ENCODE data around the gene PLCH2. TPM values are rescaled to one million over a fixed set of nuclear protein-coding genes. Genes with fewer than 3 reads are reported as not detected.

Gene PLCH2
- total RNA-seq, 2 donors from 2014 or later: 5.7 to 27.4 TPM

- peaks cover 0 to 2% (median 0%) of the 10 kb centered on the region in 3 donors for H3K9me3 ChIP-seq
- ATAC-seq (no peak), DNase-seq (no peak)
- H3K27me3 ChIP-seq: no peaks in the 10 kb centered on the region
- no peak for TF ChIP-seq POLR2A (IDR thresholded peaks at IDR 0.05)
- no peak for TF ChIP-seq CTCF (IDR thresholded peaks at IDR 0.05)
- H3K4me1 ChIP-seq: no peaks in the 10 kb centered on the region
- 89% methylated on average over 28 of the region's 28 CpGs; no CpG with 5 or more reads in 1 of the 2 donors for WGBS, 2 donors
- H3K27ac ChIP-seq: no peak overlapping the region
- no peak overlapping the region for H3K4me3 ChIP-seq
- intact Hi-C loops (cut with DNase I): no loop called here
- no peaks in the 10 kb centered on the region for H3K36me3 ChIP-seq (replicated peaks in 1 of 2; ENCODE audit: insufficient read depth in 1 of 2, low read depth in 2 of 2)
Observed at GRCh38 chr1:2428490-2428889, 47.6 kb upstream of the PLCH2 start.

- DNase-seq (no peak), ATAC-seq (no peak)
- no peak overlapping the region for H3K4me3 ChIP-seq
- no peak overlapping the region for H3K27ac ChIP-seq
- H3K9me3 ChIP-seq: no peaks in the 10 kb centered on the region
- H3K27me3 ChIP-seq: no peaks in the 10 kb centered on the region
- no peak for TF ChIP-seq POLR2A (IDR thresholded peaks at IDR 0.05)
- H3K36me3 ChIP-seq (replicated peaks in 1 of 2; ENCODE audit: insufficient read depth in 1 of 2, low read depth in 2 of 2): no peaks in the 10 kb centered on the region
- intact Hi-C loops (cut with DNase I): no loop called here
- WGBS, 2 donors: 72 to 76% methylated on average over 3 to 20 of the region's 20 CpGs
- no peaks in the 10 kb centered on the region for H3K4me1 ChIP-seq
Observed at GRCh38 chr1:2429780-2430591, 46.1 kb upstream of the PLCH2 start.

- no peak for ATAC-seq
- Histone ChIP-seq H3K4me3 (no peak overlapping the region), H3K4me1 (no peaks in the 10 kb centered on the region), H3K27ac (no peak overlapping the region), H3K27me3 (no peaks in the 10 kb centered on the region), H3K9me3 (no peaks in the 10 kb centered on the region), H3K36me3 (replicated peaks in 1 of 2; ENCODE audit: insufficient read depth in 1 of 2, low read depth in 2 of 2) (no peaks in the 10 kb centered on the region)
- TF ChIP-seq CTCF (IDR thresholded peaks at IDR 0.05) (no peak), POLR2A (IDR thresholded peaks at IDR 0.05) (no peak)
- DNase-seq: no peak
- intact Hi-C loops (cut with DNase I): no loop called here
- 63% methylated on average over 10 of the region's 10 CpGs; no CpG with 5 or more reads in 1 of the 2 donors for WGBS, 2 donors
Observed at GRCh38 chr1:2430592-2430973, 45.5 kb upstream of the PLCH2 start.

- Histone ChIP-seq H3K27me3 (no peaks in the 10 kb centered on the region), H3K4me1 (no peaks in the 10 kb centered on the region), H3K4me3 (no peak overlapping the region), H3K36me3 (replicated peaks in 1 of 2; ENCODE audit: insufficient read depth in 1 of 2, low read depth in 2 of 2) (no peaks in the 10 kb centered on the region), H3K9me3 (no peaks in the 10 kb centered on the region), H3K27ac (no peak overlapping the region)
- no peak for TF ChIP-seq POLR2A (IDR thresholded peaks at IDR 0.05)
- TF ChIP-seq CTCF (IDR thresholded peaks at IDR 0.05): no peak
- DNase-seq: no peak
- 41% methylated on average over 16 of the region's 16 CpGs; no CpG with 5 or more reads in 1 of the 2 donors for WGBS, 2 donors
- ATAC-seq: no peak
- intact Hi-C loops (cut with DNase I): no loop called here
Observed at GRCh38 chr1:2431103-2431502, 45.0 kb upstream of the PLCH2 start.

- H3K9me3 ChIP-seq: no peaks in the 10 kb centered on the region
- H3K4me3 ChIP-seq: no peak overlapping the region
- H3K36me3 ChIP-seq (replicated peaks in 1 of 2; ENCODE audit: insufficient read depth in 1 of 2, low read depth in 2 of 2): no peaks in the 10 kb centered on the region
- 51% methylated on average over 9 of the region's 10 CpGs; no CpG with 5 or more reads in 1 of the 2 donors for WGBS, 2 donors
- ATAC-seq (no peak), DNase-seq (no peak)
- TF ChIP-seq CTCF (IDR thresholded peaks at IDR 0.05): no peak
- TF ChIP-seq POLR2A (IDR thresholded peaks at IDR 0.05): no peak
- no peaks in the 10 kb centered on the region for H3K27me3 ChIP-seq
- intact Hi-C loops (cut with DNase I): no loop called here
- no peak overlapping the region for H3K27ac ChIP-seq
- H3K4me1 ChIP-seq: no peaks in the 10 kb centered on the region
Observed at GRCh38 chr1:2431518-2431917, 44.6 kb upstream of the PLCH2 start.

All from body of pancreas (tissue), 4 donors.